Lung microvascular endothelial cell (primary cell): ENCODE measurements around the gene FCMR. TPM values are rescaled to one million over a fixed set of nuclear protein-coding genes. Genes with fewer than 3 reads are reported as not detected.

Experiments used
- DNase-seq, 2 donors: peaks; one replicate each; pipeline versions ENCODE4 v3.0.0 to v3.0.0-alpha.2; 2010; ENCODE audit warnings: low read depth in 2 of 2
- total RNA-seq: library from RNA; depleted of rRNA; stranded (reverse); fragments of >200 nt; gene quantifications from 2 replicates; pipeline ENCODE4 v1.2.1, GENCODE V29; 2014

The FCMR gene
- total RNA-seq, 1 donor from 2014 or later, result not detected

- DNase-seq, result peak in 1 of 2 donors; percentile 14
Measured at GRCh38 chr1:206923009-206923960, 1.5 kb upstream of the FCMR start.

DNA sequence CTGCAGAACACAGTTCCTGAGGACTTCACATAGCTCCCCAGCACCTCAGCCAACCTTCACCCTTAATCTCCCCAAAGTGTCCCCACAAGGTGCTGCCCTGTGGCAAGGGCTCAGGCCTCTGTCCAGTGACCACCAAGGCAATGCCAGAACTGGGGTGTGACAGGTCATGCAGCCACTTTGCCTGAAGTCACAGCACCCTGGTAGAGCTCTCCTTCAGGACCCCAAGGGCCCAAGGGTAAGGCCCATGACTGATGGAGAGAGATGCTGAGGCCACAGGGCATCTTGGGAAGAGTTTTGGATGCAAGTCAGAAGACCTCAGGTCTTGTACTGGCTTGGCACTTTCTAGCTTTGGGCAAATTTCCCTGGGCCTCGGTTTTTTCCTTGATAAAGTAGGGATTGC, 783 bp upstream of the FCMR start:
- DNase-seq, result no peak

DNA sequence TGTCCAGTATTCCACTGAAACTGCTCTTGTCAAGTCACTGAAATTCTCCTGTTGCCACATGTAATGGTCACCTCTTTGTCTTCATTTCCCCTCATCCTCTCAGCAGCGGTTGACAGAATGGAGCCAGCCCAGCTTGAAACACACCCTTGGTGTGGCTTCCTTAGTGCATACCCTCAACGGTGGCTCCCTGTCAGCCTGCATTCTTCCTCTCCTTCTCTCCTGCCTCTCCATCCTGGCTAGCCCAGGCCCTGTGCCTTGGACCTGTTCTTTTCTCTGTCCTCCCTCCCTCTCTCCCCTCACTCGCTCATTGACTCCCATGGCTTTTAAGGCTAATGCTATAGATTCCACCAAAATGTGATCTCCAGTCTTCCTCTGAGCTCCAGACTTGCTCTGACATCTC, 3.7 kb downstream of the FCMR start:
- no peak for DNase-seq

- DNase-seq, result no peak
Measured at GRCh38 chr1:206916000-206916709, 5.6 kb downstream of the FCMR start.

- no peak for DNase-seq
Measured at GRCh38 chr1:206915030-206915735, 6.6 kb downstream of the FCMR start.

GRCh38 chr1:206913766-206914537, 7.8 kb downstream of the FCMR start:
- no peak for DNase-seq

- DNase-seq, result peak; percentile 78 to 85
Measured at GRCh38 chr1:206912445-206913095, 9.2 kb downstream of the FCMR start.

DNA sequence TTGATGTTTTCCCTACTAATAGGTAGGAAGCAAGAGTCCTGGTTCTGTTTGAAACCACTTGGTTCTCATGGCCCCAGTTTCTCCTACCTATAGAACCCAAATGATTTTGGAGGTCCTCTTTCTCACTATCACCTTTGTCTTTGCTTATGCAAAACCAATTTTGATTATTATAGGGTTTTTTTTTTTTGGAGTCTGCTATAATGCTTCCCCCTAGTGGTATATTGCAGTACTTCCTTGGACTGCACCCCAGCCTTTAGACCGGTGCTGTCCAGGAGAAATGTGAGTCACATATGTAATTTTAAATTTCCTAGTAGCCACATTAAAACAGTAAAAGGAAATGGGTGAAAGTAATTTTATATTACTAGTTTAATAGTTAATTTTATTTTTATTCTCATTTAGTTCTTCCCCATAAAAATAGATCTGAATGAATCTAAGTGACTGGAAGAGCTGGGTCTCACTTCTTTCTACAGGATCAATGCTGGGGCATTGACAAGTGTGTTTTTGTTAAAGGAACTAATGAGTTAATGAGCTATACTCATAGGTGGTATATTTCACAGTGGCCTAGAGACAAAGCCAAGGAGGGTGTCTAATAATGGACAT, 10.6 kb downstream of the FCMR start:
- peak; percentile 68 to 73 for DNase-seq

DNA sequence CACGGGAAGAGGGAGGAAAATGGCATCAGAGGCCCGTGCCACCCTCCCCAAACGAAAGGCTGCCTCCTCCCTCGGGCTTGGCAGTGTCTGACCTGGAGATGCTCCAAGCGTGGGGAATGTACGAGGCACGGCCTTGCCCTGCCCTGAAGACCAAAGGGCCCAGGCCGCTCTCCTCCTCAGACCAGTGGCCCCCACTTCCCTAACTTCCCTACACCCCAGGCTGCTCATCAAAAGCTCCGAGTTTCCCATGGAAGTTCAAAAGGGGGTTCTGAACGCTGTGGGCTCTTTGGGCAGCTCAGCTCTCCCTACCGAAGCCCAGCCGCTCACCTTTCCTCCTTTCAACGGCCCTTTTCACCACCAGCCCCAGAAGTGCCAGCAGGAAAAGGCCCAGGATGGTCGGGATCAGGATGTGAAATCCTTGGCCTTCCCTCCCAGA, 11.8 kb downstream of the FCMR start:
- no peak for DNase-seq

DNA sequence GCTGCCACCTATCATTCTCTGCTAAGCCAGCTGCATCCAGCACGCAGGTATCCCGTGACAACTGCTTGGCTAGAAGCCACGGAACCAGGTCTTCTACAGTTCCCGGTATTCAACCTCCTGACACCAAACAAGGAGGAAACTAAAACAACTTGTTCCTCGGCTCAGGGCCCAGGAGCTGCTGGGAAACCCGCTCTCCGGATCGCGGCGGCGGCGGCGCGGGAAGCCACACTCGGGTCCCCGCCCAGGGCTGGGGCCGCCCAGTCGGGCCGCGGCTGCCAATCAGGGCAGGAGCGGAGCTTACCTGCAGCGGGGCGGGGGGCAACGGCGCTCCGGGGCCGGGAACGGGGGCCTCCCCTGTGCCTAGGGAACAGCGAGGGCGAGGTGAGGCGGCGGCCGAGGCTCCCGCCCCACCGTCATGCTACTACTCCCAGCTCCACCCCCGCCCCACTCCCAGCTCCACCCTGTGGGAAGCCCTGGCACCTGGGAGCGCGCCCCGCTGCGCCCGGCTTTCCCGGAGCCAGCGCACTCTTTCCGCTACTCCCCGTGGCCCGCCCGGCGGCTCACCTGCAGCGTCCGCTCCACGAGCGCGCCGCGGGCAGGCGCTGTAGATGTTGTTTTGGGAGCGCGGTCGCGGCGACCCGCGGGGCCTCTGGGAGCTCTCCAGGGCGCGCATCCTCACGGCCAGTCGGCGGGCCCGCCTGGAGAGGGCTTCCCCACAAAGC, 12.4 kb downstream of the FCMR start:
- DNase-seq, result peak in 1 of 2 donors; percentile 7

DNA sequence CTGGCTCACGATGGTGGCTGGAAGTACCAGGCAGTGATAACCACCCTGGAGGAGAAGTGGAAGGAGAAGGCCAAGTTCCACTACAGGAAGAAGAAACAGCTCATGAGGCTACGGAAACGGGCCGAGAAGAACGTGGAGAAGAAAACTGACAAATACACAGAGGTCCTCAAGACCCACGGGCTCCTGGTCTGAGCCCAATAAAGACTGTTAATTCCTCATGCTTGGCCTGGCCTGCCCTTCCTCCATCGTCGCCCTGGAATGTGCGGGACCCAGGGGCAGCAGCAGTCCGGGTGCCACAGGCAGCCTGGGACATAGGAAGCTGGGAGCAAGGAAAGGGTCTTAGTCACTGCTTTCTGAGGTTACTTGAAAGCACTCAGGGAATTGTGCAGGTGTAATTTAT, 13.7 kb downstream of the FCMR start:
- no peak for DNase-seq

- DNase-seq, result peak; percentile 31 to 45
Measured at GRCh38 chr1:206907304-206907991, 14.3 kb downstream of the FCMR start.

DNA sequence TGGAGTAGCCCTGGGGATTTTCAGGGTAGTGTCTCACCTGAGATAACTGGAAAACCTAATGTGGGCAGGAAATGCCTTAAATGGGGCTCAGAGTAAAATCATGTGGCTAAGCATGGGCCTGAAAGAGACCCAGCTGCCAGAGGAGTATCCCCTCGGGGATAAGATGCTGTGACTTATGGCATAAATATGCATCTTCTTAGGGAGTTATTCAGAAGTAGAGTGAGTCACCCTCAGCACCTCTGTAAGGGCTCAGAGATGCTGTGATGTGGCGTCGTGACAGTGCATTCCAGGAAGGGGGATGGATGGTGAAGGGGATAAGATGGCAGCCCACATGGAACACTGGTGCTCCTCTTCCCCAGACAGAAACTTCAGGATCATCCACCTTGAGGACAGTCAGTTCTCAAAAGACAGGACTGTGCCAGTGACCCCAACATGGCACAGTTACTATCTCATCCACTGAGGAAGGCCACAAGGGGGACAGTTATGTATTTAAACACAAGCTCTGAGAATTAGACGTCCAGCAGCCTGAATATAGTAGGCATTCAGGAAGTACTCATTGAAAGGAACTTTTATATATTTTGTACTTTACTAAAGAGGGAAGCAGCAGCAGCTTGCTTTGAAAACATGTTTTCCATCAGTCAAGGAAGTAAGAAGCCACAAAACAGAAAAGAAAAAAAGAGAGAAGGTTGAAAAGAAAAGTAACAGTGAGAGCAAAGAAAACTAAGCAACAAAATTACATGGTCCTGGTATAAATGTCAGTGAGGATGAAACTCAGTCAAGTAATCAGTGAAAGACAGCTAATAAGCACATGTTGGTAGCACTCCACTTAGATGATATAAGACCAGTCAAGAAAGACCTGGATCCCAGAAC, 16.2 kb downstream of the FCMR start:
- no peak for DNase-seq

- no peak for DNase-seq
Measured at GRCh38 chr1:206904423-206905142, 17.2 kb downstream of the FCMR start.

DNA sequence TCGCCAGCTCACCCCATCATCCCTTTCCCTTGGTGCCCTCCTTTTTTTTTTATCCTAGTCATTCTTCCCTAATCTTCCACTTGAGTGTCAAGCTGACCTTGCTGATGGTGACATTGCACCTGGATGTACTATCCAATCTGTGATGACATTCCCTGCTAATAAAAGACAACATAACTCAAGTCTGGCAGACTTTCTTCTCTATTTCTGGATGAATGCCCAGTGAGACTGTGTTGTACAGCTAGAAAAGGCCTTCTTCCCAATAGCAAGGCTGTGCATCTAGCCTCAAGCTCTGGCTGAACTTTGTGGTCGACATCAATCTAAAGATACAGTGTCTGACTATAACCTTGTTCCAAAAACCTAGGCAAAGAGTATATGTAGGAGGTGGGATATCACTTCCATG, 18.1 kb downstream of the FCMR start:
- no peak for DNase-seq

DNA sequence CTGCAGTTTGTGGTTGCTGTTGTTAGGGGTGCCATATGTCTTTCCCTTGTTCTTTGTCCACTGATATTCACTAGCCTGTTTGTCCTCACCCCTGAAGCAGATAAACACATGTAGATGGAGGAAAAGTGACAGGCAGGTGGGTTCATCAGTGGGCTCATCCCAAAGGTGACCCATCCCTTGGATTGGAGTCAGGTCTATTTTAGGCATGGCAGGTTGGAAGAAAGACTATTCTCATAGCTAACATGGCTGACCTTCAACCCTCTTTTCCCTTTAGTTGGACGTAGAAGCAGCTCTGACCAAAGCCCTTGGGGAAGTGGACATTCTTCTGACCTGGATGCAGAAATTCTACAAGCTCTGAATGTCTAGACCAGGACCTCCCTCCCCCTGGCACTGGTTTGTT, 19.0 kb downstream of the FCMR start:
- no peak for DNase-seq

GRCh38 chr1:206901944-206902343, 19.8 kb downstream of the FCMR start:
- DNase-seq, result no peak
